ELR (cell line): ENCODE data around the gene PBRM1.

ENCODE experiments used
- DNase-seq: peaks from one replicate; pipeline ENCODE4 v3.0.0-alpha.2; 2015; ENCODE audit warnings: low read depth

Gene PBRM1

GRCh38 chr3:52524752-52525679 is 160.7 kb downstream of the PBRM1 start:
- no peak for DNase-seq

GRCh38 chr3:52524258-52524751 is 161.4 kb downstream of the PBRM1 start:
- DNase-seq, result no peak

- no peak for DNase-seq
Observed at GRCh38 chr3:52523386-52524257, 162.1 kb downstream of the PBRM1 start.

- no peak for DNase-seq
Observed at GRCh38 chr3:52522651-52523251, 163.0 kb downstream of the PBRM1 start.

DNA sequence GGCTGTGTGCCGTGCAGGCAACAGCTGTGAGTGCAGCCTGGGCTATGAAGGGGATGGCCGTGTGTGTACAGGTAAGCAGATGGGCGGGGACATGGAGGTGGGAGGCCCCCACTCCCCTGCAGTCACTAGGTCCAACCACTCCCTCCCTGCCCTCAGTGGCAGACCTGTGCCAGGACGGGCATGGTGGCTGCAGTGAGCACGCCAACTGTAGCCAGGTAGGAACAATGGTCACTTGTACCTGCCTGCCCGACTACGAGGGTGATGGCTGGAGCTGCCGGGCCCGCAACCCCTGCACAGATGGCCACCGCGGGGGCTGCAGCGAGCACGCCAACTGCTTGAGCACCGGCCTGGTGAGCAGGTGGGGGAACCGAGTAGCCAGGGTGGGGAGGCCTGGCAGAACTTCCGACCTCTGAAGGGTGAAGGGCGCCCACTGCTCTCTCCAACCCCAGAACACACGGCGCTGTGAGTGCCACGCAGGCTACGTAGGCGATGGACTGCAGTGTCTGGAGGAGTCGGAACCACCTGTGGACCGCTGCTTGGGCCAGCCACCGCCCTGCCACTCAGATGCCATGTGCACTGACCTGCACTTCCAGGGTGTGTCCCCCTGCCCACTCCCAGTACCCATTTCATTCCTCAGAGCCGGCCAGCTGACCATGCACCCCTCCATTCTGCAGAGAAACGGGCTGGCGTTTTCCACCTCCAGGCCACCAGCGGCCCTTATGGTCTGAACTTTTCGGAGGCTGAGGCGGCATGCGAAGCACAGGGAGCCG is 163.6 kb downstream of the PBRM1 start:
- DNase-seq, result no peak

- no peak for DNase-seq
Observed at GRCh38 chr3:52521488-52521824, 164.3 kb downstream of the PBRM1 start.

DNA sequence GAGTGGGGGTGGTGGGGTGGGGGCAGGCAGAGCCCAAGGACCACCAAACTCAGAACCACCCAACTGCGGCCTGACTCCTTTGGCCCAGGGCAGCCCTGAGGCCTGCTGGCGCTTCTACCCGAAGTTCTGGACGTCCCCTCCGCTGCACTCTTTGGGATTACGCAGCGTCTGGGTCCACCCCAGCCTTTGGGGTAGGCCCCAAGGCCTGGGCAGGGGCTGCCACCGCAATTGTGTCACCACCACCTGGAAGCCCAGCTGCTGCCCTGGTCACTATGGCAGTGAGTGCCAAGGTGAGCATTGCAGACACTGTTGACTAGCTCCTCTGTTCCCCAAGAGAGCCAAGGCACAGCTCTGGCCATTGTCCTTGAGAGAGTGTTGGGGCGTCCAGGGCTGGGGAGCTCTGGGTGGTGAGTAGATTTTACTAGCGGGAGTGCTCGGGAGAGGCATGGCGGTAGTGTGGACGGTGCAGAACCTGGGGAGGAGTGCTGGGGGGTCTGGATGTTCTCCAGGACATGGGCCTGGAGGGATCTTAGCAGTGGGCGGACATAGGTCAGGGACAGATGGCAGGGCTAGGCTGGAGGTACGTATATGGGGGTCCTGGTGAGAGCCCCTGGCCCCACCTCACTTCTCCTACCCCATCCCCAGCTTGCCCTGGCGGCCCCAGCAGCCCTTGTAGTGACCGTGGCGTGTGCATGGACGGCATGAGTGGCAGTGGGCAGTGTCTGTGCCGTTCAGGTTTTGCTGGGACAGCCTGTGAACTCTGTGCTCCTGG is 164.8 kb downstream of the PBRM1 start:
- no peak for DNase-seq

DNA sequence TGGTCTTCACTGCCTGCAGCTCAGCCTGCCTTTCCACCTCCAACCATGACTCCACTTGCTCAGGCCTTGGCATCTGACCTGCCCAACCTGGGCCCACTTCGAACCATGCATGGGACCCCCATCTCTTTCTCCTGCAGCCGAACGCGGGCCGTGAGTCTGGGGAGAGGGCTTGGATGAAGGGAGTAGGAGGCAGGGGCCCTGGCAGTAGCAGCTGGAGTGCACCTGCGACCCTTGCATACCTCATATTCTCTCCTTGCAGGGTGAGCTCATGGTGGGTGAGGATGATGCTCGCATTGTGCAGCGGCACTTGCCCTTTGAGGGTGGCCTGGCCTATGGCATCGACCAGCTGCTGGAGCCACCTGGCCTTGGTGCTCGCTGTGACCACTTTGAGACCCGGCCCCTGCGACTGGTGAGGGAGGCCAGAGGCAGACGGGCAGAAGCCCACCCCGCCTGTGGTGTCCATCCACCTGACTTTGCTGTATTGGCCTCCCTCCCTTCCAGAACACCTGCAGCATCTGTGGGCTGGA is 165.5 kb downstream of the PBRM1 start:
- DNase-seq, result no peak

- no peak for DNase-seq
Observed at GRCh38 chr3:52519445-52520140, 166.1 kb downstream of the PBRM1 start.

- DNase-seq, result no peak
Observed at GRCh38 chr3:52518723-52519444, 166.8 kb downstream of the PBRM1 start.

DNA sequence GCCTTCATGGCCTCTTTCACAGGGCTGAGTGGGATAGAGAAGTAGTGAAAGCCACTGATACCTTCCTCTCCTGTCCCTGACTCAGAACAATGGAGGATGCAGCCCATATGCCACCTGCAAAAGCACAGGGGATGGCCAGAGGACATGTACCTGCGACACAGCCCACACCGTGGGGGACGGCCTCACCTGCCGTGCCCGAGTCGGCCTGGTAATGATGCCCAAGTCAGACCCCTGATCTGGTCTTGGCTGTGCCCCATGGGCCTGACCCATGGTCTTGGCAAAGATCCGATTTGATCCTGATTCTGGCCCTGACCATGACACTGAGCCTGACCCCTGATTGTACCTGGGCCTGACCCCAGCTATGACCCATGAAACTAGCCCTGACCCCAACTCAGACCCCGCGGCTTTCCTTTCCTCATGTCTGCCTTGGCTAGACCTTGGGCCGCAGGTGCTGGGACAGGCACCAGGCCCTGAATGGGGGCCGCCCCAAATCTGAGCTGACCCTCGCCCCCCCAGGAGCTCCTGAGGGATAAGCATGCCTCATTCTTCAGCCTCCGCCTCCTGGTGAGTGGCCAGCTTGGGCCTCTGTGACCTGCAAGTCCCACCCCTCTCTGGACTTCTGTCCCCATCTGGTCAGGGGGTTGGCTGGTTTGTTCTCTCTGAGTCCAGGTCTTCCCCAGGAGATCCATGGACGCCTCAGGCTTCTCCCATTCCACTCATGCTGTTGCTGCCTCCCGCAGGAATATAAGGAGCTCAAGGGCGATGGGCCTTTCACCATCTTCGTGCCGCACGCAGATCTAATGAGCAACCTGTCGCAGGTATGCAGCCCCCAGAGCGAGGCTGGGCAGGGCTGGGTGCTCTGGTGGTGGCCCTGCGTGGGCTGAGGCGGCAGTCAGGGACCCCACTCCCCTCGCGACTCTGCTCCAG is 167.7 kb downstream of the PBRM1 start:
- DNase-seq, result no peak

GRCh38 chr3:52516509-52517195 is 169.1 kb downstream of the PBRM1 start:
- no peak for DNase-seq

GRCh38 chr3:52515192-52515591 is 170.5 kb downstream of the PBRM1 start:
- DNase-seq, result no peak

GRCh38 chr3:52514576-52514975 is 171.1 kb downstream of the PBRM1 start:
- DNase-seq, result no peak

DNA sequence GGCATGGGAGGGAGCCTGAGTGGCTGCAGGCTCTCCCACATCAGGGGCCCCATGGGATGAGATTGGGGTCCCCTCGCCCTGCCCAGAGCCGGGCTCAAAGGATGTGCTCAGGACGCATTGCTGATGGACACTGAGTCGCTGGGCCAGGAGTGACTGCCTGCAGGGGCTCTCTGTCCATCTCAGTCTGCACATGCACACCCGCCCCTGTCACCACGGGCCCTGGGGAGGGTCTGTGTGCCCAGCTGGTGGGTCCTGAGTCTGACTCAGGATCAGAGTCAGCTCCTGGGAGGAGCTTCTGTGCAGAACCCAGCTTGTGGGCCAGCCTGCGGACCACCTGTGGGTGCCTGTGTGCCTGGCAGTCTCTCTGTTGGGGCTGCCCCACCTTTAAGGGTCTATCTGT is 172.4 kb downstream of the PBRM1 start:
- no peak for DNase-seq

DNA sequence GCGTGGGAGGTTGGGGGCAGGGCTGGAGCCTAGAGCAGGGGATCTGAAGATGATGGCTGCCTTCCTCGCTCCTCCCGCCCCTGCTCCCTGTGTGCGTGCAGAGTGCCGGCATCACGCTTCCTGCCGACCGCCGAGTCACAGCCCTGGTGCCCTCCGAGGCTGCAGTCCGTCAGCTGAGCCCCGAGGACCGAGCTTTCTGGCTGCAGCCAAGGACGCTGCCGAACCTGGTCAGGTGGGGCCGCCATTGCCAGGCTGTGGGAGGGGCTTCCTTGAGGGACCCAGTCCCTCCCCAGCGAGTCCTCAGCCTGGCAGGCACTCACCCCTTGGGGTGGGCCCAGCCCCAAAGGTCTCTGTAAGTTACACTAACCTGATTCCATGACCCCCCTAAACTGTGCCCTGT is 173.0 kb downstream of the PBRM1 start:
- no peak for DNase-seq

- DNase-seq, result no peak
Observed at GRCh38 chr3:52512105-52512504, 173.6 kb downstream of the PBRM1 start.

- DNase-seq, result no peak
Observed at GRCh38 chr3:52511509-52511908, 174.2 kb downstream of the PBRM1 start.
